HG03025 (cell line): ENCODE measurements around the gene MLLT1.

Source experiments
- ATAC-seq: cut with Tn5 transposase; IDR thresholded peaks from one replicate; pipeline ENCODE4 v1.9.1; 2021; ENCODE audit warnings: mild to moderate bottlenecking, moderate library complexity; ENCODE audit not compliant: unreplicated experiment, low FRiP score

Gene MLLT1

DNA sequence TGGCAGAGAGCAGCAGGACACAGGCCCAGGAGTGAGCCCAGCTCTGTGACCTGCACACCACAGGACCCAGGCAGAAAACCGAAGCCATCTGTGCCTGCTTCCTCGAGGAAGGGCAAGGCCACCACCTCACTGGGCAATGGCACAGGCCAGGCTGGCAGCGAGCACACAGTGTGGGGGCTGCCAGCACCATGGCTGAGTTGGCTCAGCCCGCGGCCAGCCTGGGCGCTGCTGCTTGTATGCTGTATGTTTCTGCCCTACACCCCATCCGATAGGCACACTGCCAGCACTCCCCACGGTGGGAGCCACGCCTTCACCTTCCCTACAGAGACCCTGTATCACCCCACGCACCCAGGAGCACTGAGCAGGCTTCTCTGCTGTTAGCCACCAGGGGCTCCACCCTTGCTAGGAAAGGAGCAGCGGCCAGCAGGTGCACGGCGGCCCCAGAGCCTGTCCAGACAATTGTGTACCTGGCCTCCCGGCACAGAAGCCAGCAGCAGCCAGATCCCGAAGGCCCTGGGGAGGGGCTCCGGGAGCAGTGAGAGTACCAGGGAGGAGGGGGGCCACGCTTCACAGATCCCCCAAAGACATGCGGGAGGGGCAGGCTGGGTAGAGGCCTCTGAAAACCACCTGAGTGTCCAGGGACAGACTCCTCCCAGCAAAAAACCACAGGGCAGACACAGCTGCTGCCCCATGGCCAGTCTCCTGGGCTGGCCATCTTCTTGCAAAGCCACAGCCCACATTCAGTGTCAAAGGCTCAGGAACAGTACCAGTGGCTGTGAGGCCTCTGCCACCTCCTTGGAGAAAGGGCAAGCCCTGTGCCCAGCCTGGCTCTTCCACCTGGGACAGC, 56.1 kb downstream of the MLLT1 start:
- no peak for ATAC-seq

- ATAC-seq = no peak
Measured at GRCh38 chr19:6222884-6223283, 56.9 kb downstream of the MLLT1 start.

- no peak for ATAC-seq
Measured at GRCh38 chr19:6221878-6222746, 57.7 kb downstream of the MLLT1 start.

GRCh38 chr19:6221220-6221877, 58.4 kb downstream of the MLLT1 start:
- no peak for ATAC-seq

DNA sequence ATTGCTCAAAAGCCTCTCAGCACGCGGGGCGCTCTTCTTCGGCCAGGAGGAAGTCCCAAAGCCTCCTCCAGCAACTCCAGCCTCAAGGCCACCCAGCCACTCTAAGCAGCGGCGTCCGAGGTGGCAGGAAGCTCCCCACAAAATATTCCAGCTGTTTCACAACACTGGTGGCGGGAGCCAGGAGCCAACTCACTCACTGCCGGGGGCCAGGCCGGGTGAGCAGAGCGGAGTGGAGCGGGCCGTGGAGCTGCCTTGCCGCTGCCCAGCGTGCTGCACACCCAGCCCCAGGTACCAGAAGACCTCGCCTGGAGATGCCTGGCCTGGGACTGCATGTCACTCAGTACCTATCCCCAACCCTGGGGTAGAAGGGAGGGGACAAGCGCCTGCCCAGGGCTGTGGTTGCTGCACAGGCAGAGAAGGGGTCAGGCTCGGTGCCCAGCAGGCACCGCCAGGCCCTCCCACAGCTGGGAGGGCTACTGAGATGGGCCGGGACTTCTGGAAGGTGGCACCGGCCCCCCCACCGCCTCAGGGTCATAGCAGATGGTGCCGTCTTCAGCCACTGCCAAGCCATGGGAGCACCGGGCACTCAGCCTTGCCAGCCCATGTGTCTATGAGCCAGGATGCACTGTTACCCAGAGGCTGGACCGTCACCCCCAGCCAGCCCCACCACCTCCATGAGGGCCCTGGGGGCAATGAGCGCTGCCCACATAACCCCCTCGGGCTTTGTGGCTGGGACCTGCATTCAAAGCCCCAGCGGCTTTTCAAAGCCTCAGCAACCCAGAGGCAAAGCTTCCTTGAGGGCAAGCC, 59.2 kb downstream of the MLLT1 start:
- no peak for ATAC-seq

- ATAC-seq = no peak
Measured at GRCh38 chr19:6219586-6220290, 60.0 kb downstream of the MLLT1 start.

DNA sequence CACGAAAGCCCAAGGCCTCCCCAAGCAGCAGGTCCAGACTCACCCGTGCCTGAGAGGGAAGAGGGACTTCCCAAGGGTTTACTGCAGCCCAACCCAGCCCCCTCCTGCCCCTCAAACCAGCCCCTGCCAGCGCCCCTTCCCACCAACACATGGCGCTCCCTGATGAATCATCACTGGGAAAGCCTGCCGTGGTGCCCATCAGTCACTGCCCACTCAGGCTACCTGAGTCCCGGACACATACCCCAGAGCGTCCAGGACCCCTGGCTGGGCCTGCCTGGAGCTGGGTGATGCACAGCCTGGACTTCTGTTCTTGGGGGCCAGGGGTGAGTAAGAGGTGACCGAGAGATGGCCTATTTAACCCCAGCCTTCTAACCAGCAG, 60.6 kb downstream of the MLLT1 start:
- ATAC-seq = no peak

DNA sequence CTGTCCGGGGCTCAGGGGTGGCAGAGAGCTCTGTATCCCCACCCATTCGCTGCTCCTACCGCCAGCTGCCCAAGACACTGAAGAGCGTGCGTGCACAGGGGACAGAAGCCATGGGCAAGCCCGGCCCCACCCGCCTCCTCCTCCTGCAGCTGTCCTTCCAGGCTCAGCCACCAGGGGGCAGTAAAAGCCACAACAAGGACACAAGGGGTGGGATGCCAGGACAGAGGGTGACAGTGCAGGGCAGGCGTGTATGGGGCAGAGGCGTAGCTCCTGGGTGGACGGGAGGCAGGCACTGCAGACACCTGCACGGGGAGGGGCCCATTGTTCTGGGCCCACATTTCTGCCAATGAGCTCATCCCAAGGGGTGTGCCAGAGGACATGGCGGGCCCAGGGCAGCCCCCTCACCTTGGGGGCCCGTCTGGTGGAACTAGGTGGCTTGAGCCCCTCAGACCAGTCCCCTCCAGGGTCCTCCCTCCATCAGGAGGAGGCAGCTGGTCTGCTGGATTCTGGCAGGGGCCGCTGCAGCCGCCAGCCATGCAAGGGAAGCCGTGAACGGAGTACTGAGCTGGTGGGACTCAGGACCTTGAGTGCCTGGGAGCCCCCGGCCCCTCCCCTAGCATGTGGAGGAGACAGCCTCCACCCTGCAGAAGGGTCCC, 61.2 kb downstream of the MLLT1 start:
- no peak for ATAC-seq

- ATAC-seq = no peak
Measured at GRCh38 chr19:6217752-6218334, 61.9 kb downstream of the MLLT1 start.

GRCh38 chr19:6216996-6217751, 62.6 kb downstream of the MLLT1 start:
- ATAC-seq = no peak

GRCh38 chr19:6216236-6216995, 63.4 kb downstream of the MLLT1 start:
- ATAC-seq = no peak

- no peak for ATAC-seq
Measured at GRCh38 chr19:6215701-6216235, 64.0 kb downstream of the MLLT1 start.

GRCh38 chr19:6214881-6215541, 64.8 kb downstream of the MLLT1 start:
- no peak for ATAC-seq

- ATAC-seq = no peak
Measured at GRCh38 chr19:6213696-6214641, 65.8 kb downstream of the MLLT1 start.

- no peak for ATAC-seq
Measured at GRCh38 chr19:6213266-6213595, 66.5 kb downstream of the MLLT1 start.
